Stimulated activated CD4-positive, alpha-beta T cell treated with anti-CD3 and anti-CD28 coated beads, Interleukin-1b, Interleukin-23, amount 100 ng/mL, for 24 hours (primary cell): ENCODE measurements around the gene ALDH1A2.

ENCODE experiments used
- DNase-seq, 4 experiments: peaks; one replicate each; pipeline ENCODE4 v3.0.0-alpha.2; 2020; ENCODE audit warnings: low read depth in 4 of 4, low spot score in 1 of 4

ALDH1A2 gene

GRCh38 chr15:57910672-57911071, 154.8 kb downstream of the ALDH1A2 start:
- DNase-seq = no peak

GRCh38 chr15:57909388-57909787, 156.1 kb downstream of the ALDH1A2 start:
- DNase-seq = no peak

DNA sequence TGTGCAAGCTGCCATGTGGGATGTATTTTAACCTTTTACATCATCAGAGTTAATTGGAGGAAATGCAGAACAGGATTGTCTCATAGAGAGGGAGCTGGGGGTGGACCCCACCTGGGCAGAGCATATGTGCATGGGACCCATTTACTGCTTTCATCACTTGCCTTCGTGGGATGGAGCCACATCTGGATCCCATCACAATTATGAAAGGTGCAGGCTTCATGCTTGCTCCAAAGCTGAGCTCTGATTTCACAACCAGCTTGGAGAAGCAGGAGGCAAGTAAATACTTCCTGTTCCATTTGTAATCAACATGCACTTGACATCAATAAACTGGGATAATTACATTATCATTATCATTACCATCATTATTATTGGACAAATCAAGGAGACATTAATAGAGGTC, 161.9 kb downstream of the ALDH1A2 start:
- DNase-seq = no peak
